GM18951 (cell line): ENCODE results near the gene FKRP.

Experiments used
- POLR2A ChIP-seq: IDR thresholded peaks from 4 replicates; pipeline ENCODE4 v1.6.1; 2011; ENCODE audit warnings: mild to moderate bottlenecking; ENCODE audit not compliant: insufficient read length, insufficient read depth; ENCODE audit errors: extremely low read depth
- in situ Hi-C: fragments of 300-500 bp; cut with MboI; formaldehyde crosslinking; loops from one replicate; pipeline ENCODE4 v1.12.0; 2022; ENCODE audit warnings: low sequenced_read_pairs, mixed read lengths, inconsistent platforms; ENCODE audit not compliant: unreplicated experiment

Gene FKRP

GRCh38 chr19:46715975-46716671 is 29.7 kb upstream of the FKRP start:
- TF ChIP-seq POLR2A = no peak
- in situ Hi-C loops = no loop called here

- in situ Hi-C loops = no loop called here
- no peak for TF ChIP-seq POLR2A
Observed at GRCh38 chr19:46716672-46717033, 29.2 kb upstream of the FKRP start.

GRCh38 chr19:46717034-46717715 is 28.7 kb upstream of the FKRP start, which contains the start of gene PRKD2:
Gene PRKD2 (minus strand): TSS chr19:46717114. CDS start chr19:46716370, 744 bp downstream.
- TF ChIP-seq POLR2A = peak; percentile 64
- in situ Hi-C loops = no loop called here

- no peak for TF ChIP-seq POLR2A
- in situ Hi-C loops = no loop called here
Observed at GRCh38 chr19:46717716-46718143, 28.1 kb upstream of the FKRP start.

GRCh38 chr19:46718157-46718933 is 27.5 kb upstream of the FKRP start:
- TF ChIP-seq POLR2A = peak; percentile 64

GRCh38 chr19:46718934-46719622 is 26.8 kb upstream of the FKRP start:
- in situ Hi-C loops = no loop called here
- peak; percentile 52 for TF ChIP-seq POLR2A

More at GRCh38 chr19:46718157-46718933, 27.5 kb upstream of the FKRP start:
- in situ Hi-C loops = no loop called here

GRCh38 chr19:46719629-46720502 is 26.0 kb upstream of the FKRP start:
- TF ChIP-seq POLR2A = peak; percentile 31
- in situ Hi-C loops = no loop called here

GRCh38 chr19:46720503-46721239 is 25.2 kb upstream of the FKRP start:
- TF ChIP-seq POLR2A = peak; percentile 2
- in situ Hi-C loops = no loop called here

- in situ Hi-C loops = no loop called here
- no peak for TF ChIP-seq POLR2A
Observed at GRCh38 chr19:46721269-46722003, 24.4 kb upstream of the FKRP start.

GRCh38 chr19:46722004-46722380 is 23.9 kb upstream of the FKRP start:
- no peak for TF ChIP-seq POLR2A
- in situ Hi-C loops = no loop called here

- in situ Hi-C loops = no loop called here
- TF ChIP-seq POLR2A = no peak
Observed at GRCh38 chr19:46722421-46723022, 23.3 kb upstream of the FKRP start.

GRCh38 chr19:46723023-46723461 is 22.8 kb upstream of the FKRP start:
- in situ Hi-C loops = no loop called here
- no peak for TF ChIP-seq POLR2A
